Activated T-helper 17 cell treated with anti-CD3 and anti-CD28 coated beads, Interleukin-2, amount 50 U/mL, for 72 hours (primary cell): Measurements from ENCODE around the gene SCNN1B. TPM values are rescaled to one million over a fixed set of nuclear protein-coding genes. Genes with fewer than 3 reads are reported as not detected.
A peak's percentile ranks its signal among the peaks of the same experiment; 100 is the strongest.
"Not testable (repeated sequence)": the region's sequence is repeated elsewhere in the genome, so short reads cannot be mapped to it uniquely, and the experiment has no call there.

Experiments used
- ATAC-seq: fragments of 150-1000 bp; cut with Tn5 transposase; replicated peaks from 2 replicates; pipeline ENCODE4 v1.10.0; 2021; ENCODE audit warnings: mild to moderate bottlenecking, moderate library complexity
- H3K27ac Mint-ChIP-seq: one replicate; pipeline ENCODE4 v1.8.0; 2022; ENCODE audit warnings: mixed read lengths
- H3K27me3 Mint-ChIP-seq: one replicate; pipeline ENCODE4 v1.8.0; 2022; ENCODE audit warnings: mixed read lengths
- H3K36me3 Mint-ChIP-seq: one replicate; pipeline ENCODE4 v1.8.0; 2022; ENCODE audit warnings: low read depth, mild to moderate bottlenecking, mixed read lengths
- H3K4me1 Mint-ChIP-seq: one replicate; pipeline ENCODE4 v1.8.0; 2022; ENCODE audit warnings: mixed read lengths
- H3K4me3 Mint-ChIP-seq: one replicate; pipeline ENCODE4 v1.8.0; 2022; ENCODE audit warnings: mild to moderate bottlenecking, mixed read lengths
- H3K9me3 Mint-ChIP-seq: one replicate; pipeline ENCODE4 v1.8.0; 2022; ENCODE audit warnings: mixed read lengths
- total RNA-seq, 2 donors: library from RNA; stranded (reverse); gene quantifications; one replicate each; pipeline ENCODE4 v1.2.3, GENCODE V29; 2022

SCNN1B gene
- total RNA-seq, 2 donors from 2014 or later = not detected

- Mint-ChIP-seq H3K4me3 (no peak overlapping the region), H3K36me3 (peaks cover 10% of the 10 kb centered on the region), H3K4me1 (no peaks in the 10 kb centered on the region), H3K27ac (no peak overlapping the region), H3K27me3 (no peaks in the 10 kb centered on the region), H3K9me3 (no peaks in the 10 kb centered on the region)
- ATAC-seq = no peak
Observed at GRCh38 chr16:23383881-23384280, 81.8 kb downstream of the SCNN1B start.

- Mint-ChIP-seq H3K27me3 (no peaks in the 10 kb centered on the region), H3K4me3 (no peak overlapping the region), H3K36me3 (peaks cover 20% of the 10 kb centered on the region), H3K27ac (no peak overlapping the region), H3K9me3 (no peaks in the 10 kb centered on the region), H3K4me1 (no peaks in the 10 kb centered on the region)
- ATAC-seq = no peak
Observed at GRCh38 chr16:23384878-23385277, 82.8 kb downstream of the SCNN1B start.

- H3K27ac Mint-ChIP-seq = no peak overlapping the region
- peaks cover 26% of the 10 kb centered on the region for H3K36me3 Mint-ChIP-seq
- ATAC-seq = no peak
- no peaks in the 10 kb centered on the region for H3K27me3 Mint-ChIP-seq
- H3K4me3 Mint-ChIP-seq = no peak overlapping the region
- H3K4me1 Mint-ChIP-seq = no peaks in the 10 kb centered on the region
- no peaks in the 10 kb centered on the region for H3K9me3 Mint-ChIP-seq
Observed at GRCh38 chr16:23385441-23385840, 83.3 kb downstream of the SCNN1B start.

GRCh38 chr16:23387666-23388065 is 85.6 kb downstream of the SCNN1B start:
- H3K4me1 Mint-ChIP-seq = no peaks in the 10 kb centered on the region
- no peak overlapping the region for H3K4me3 Mint-ChIP-seq
- no peaks in the 10 kb centered on the region for H3K9me3 Mint-ChIP-seq
- no peak for ATAC-seq
- H3K27me3 Mint-ChIP-seq = no peaks in the 10 kb centered on the region
- peaks cover 43% of the 10 kb centered on the region for H3K36me3 Mint-ChIP-seq
- H3K27ac Mint-ChIP-seq = no peak overlapping the region

GRCh38 chr16:23388786-23389185 is 86.7 kb downstream of the SCNN1B start:
- H3K27me3 Mint-ChIP-seq = no peaks in the 10 kb centered on the region
- ATAC-seq = no peak
- no peak overlapping the region for H3K27ac Mint-ChIP-seq
- peaks cover 54% of the 10 kb centered on the region for H3K36me3 Mint-ChIP-seq
- no peaks in the 10 kb centered on the region for H3K9me3 Mint-ChIP-seq
- no peak overlapping the region for H3K4me3 Mint-ChIP-seq
- H3K4me1 Mint-ChIP-seq = no peaks in the 10 kb centered on the region

GRCh38 chr16:23389201-23389600 is 87.1 kb downstream of the SCNN1B start:
- Mint-ChIP-seq H3K36me3 (peaks cover 57% of the 10 kb centered on the region), H3K9me3 (no peaks in the 10 kb centered on the region)

GRCh38 chr16:23389936-23390335 is 87.8 kb downstream of the SCNN1B start:
- peaks cover 63% of the 10 kb centered on the region for H3K36me3 Mint-ChIP-seq
- not testable (repeated sequence) for H3K27ac Mint-ChIP-seq, H3K4me1 Mint-ChIP-seq, H3K27me3 Mint-ChIP-seq, H3K4me3 Mint-ChIP-seq, ATAC-seq, H3K9me3 Mint-ChIP-seq

More at GRCh38 chr16:23389201-23389600, 87.1 kb downstream of the SCNN1B start:
- no peak for ATAC-seq
- Mint-ChIP-seq H3K27ac (no peak overlapping the region), H3K4me1 (no peaks in the 10 kb centered on the region), H3K4me3 (no peak overlapping the region), H3K27me3 (no peaks in the 10 kb centered on the region)

- Mint-ChIP-seq H3K4me1 (no peaks in the 10 kb centered on the region), H3K36me3 (peaks cover 70% of the 10 kb centered on the region), H3K9me3 (no peaks in the 10 kb centered on the region), H3K4me3 (no peak overlapping the region), H3K27ac (no peak overlapping the region), H3K27me3 (no peaks in the 10 kb centered on the region)
- no peak for ATAC-seq
Observed at GRCh38 chr16:23391381-23392222, 89.5 kb downstream of the SCNN1B start.

- Mint-ChIP-seq H3K9me3 (no peaks in the 10 kb centered on the region), H3K4me1 (no peaks in the 10 kb centered on the region), H3K36me3 (peaks cover 75% of the 10 kb centered on the region), H3K27me3 (no peaks in the 10 kb centered on the region), H3K27ac (no peak overlapping the region), H3K4me3 (no peak overlapping the region)
- no peak for ATAC-seq
Observed at GRCh38 chr16:23392223-23392600, 90.1 kb downstream of the SCNN1B start.

- no peaks in the 10 kb centered on the region for H3K27me3 Mint-ChIP-seq
- H3K36me3 Mint-ChIP-seq = peaks cover 81% of the 10 kb centered on the region
- ATAC-seq = no peak
- no peak overlapping the region for H3K4me3 Mint-ChIP-seq
- H3K9me3 Mint-ChIP-seq = no peaks in the 10 kb centered on the region
- H3K27ac Mint-ChIP-seq = no peak overlapping the region
- H3K4me1 Mint-ChIP-seq = peaks cover 5% of the 10 kb centered on the region
Observed at GRCh38 chr16:23394141-23394831, 92.2 kb downstream of the SCNN1B start.

GRCh38 chr16:23395732-23396131 is 93.6 kb downstream of the SCNN1B start:
- Mint-ChIP-seq H3K27me3 (no peaks in the 10 kb centered on the region), H3K4me1 (peaks cover 8% of the 10 kb centered on the region), H3K27ac (no peak overlapping the region), H3K36me3 (peaks cover 81% of the 10 kb centered on the region), H3K9me3 (no peaks in the 10 kb centered on the region), H3K4me3 (no peak overlapping the region)
- no peak for ATAC-seq

GRCh38 chr16:23397464-23397863 is 95.4 kb downstream of the SCNN1B start:
- Mint-ChIP-seq H3K9me3 (no peaks in the 10 kb centered on the region), H3K27ac (no peak overlapping the region), H3K4me1 (peaks cover 8% of the 10 kb centered on the region), H3K4me3 (no peak overlapping the region), H3K36me3 (peaks cover 86% of the 10 kb centered on the region), H3K27me3 (no peaks in the 10 kb centered on the region)
- no peak for ATAC-seq

GRCh38 chr16:23398987-23399805 is 97.1 kb downstream of the SCNN1B start:
- H3K27me3 Mint-ChIP-seq = no peaks in the 10 kb centered on the region
- H3K9me3 Mint-ChIP-seq = no peaks in the 10 kb centered on the region
- peaks cover 88% of the 10 kb centered on the region for H3K36me3 Mint-ChIP-seq
- peaks cover 8% of the 10 kb centered on the region for H3K4me1 Mint-ChIP-seq
- no peak for ATAC-seq
- no peak overlapping the region for H3K4me3 Mint-ChIP-seq
- H3K27ac Mint-ChIP-seq = peak overlapping the region; percentile 7

- H3K9me3 Mint-ChIP-seq, H3K4me3 Mint-ChIP-seq, H3K27ac Mint-ChIP-seq, ATAC-seq, H3K27me3 Mint-ChIP-seq, H3K4me1 Mint-ChIP-seq: not testable (repeated sequence)
- peaks cover 89% of the 10 kb centered on the region for H3K36me3 Mint-ChIP-seq
Observed at GRCh38 chr16:23400447-23400846, 98.3 kb downstream of the SCNN1B start.
